Measurements from ENCODE around the gene MANBA. TPM values are rescaled to one million over a fixed set of nuclear protein-coding genes. Genes with fewer than 3 reads are reported as not detected.

Gene MANBA
- total and polyA plus RNA-seq, 2 of the 13 experiments (the other 11 are each of a cell fraction or from before 2014, with no cell fraction given) = 11.7 to 33.3 TPM

DNA sequence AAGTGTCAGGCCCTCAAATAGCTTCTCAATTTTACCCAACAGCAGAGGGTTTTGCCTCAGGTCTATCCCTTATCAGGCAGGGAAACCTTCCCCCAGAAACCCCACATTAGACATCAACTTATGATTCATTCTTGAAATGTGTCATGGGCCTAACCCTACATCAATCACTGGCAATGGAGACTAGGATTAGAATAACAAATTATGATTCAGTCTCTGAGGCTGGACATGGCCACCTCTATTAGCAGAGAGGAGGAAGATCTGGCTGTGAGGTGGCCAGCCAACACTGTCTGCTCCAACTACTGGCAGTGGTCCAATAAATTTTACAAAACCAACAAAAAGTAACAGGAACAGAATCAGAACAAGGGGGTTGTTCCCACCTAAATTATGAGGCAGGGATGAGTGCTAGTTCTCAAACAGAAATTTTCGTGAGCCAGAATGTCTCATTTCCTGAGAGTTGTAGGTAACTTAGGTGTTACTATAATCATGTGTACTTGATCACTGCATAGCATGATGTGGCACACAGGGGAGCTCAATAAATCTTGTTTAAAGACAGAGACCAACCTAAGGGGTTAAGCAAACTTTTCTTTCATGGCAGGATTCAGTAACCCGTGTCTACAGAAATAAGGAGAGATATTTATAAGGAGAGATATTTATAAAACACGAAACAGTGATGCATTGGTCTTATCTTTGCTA lies 132.8 kb downstream of the MANBA start:
- TF ChIP-seq, protein P1, sequence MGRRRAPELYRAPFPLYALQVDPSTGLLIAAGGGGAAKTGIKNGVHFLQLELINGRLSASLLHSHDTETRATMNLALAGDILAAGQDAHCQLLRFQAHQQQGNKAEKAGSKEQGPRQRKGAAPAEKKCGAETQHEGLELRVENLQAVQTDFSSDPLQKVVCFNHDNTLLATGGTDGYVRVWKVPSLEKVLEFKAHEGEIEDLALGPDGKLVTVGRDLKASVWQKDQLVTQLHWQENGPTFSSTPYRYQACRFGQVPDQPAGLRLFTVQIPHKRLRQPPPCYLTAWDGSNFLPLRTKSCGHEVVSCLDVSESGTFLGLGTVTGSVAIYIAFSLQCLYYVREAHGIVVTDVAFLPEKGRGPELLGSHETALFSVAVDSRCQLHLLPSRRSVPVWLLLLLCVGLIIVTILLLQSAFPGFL (CRISPR knock-in tag; IDR thresholded peaks at IDR 0.05) = no peak
- TF ChIP-seq, protein P2, sequence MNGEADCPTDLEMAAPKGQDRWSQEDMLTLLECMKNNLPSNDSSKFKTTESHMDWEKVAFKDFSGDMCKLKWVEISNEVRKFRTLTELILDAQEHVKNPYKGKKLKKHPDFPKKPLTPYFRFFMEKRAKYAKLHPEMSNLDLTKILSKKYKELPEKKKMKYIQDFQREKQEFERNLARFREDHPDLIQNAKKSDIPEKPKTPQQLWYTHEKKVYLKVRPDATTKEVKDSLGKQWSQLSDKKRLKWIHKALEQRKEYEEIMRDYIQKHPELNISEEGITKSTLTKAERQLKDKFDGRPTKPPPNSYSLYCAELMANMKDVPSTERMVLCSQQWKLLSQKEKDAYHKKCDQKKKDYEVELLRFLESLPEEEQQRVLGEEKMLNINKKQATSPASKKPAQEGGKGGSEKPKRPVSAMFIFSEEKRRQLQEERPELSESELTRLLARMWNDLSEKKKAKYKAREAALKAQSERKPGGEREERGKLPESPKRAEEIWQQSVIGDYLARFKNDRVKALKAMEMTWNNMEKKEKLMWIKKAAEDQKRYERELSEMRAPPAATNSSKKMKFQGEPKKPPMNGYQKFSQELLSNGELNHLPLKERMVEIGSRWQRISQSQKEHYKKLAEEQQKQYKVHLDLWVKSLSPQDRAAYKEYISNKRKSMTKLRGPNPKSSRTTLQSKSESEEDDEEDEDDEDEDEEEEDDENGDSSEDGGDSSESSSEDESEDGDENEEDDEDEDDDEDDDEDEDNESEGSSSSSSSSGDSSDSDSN (CRISPR knock-in tag; IDR thresholded peaks at IDR 0.05) = no peak
- TF ChIP-seq ZNF547 (CRISPR knock-in tag; IDR thresholded peaks at IDR 0.05) (no peak), KMT2A (CRISPR knock-in tag; IDR thresholded peaks at IDR 0.05) (no peak), FOSL1 (CRISPR knock-in tag; IDR thresholded peaks at IDR 0.05; ENCODE audit: borderline replicate concordance) (no peak), FIP1L1 (IDR thresholded peaks at IDR 0.05; ENCODE audit: borderline replicate concordance, insufficient read depth, low read depth, low read length) (no peak), DNMT1 (CRISPR knock-in tag; IDR thresholded peaks at IDR 0.05) (no peak), FOXJ3 (CRISPR knock-in tag; IDR thresholded peaks at IDR 0.05; ENCODE audit: borderline replicate concordance) (no peak)
- Histone ChIP-seq H3K79me2 (ENCODE audit: insufficient read depth, low read length) (no peaks in the 10 kb centered on the region), H3K4me3 (replicated peaks in 1 of 3; ENCODE audit: insufficient read depth in 1 of 3, low read depth in 2 of 3, low read length in 3 of 3) (no peak overlapping the region), H3K4me2 (ENCODE audit: low read depth, low read length) (no peak overlapping the region), H3K9me3 (ENCODE audit: low read length) (no peaks in the 10 kb centered on the region), H3K36me3 (replicated peaks in 1 of 2; ENCODE audit: control insufficient read depth in 1 of 2, insufficient read depth in 2 of 2, low read length in 2 of 2) (peaks cover 0 to 6% of the 10 kb centered on the region in 2 experiments; a peak in 1 of 5 replicates), H3K27me3 (ENCODE audit: control insufficient read depth in 1 of 2, insufficient read depth in 2 of 2, low read length in 2 of 2) (no peaks in the 10 kb centered on the region), H3K27ac (ENCODE audit: extremely low read length, insufficient read depth, low read length) (no peak overlapping the region), H3K9ac (ENCODE audit: insufficient read depth, low read depth, low read length) (no peak overlapping the region), H4K20me1 (ENCODE audit: insufficient read depth, low read length) (no peaks in the 10 kb centered on the region), H3K4me1 (ENCODE audit: insufficient read depth, low read length) (peaks cover 32% of the 10 kb centered on the region), H2AFZ (ENCODE audit: low read length) (no peak overlapping the region)
- WGBS (ENCODE audit: low lambda C conversion rate) = 51% methylated on average over 3 of the region's 3 CpGs
- DNase-seq (ENCODE audit: low spot score) (no peak), ATAC-seq (no peak), FAIRE-seq (no peak)
- in situ Hi-C loops (cut with HindIII; ENCODE audit: extremely low pct_ligation_motif_present, low pct_unique_long_range_greater_than_20kb) = no loop called here
- ChIA-PET CTCF (ENCODE audit: low intra/inter-chr PET ratio, low total read pairs) (no interaction called here), POLR2A (no interaction called here)
- intact Hi-C loops (cut with micrococcal nuclease; ENCODE audit: unreplicated experiment) = loop anchor here (10.0 kb wide), 1 partner anchor 87 kb away; no protein-coding TSS in a partner anchor
- no TSS peak for BruUV-seq (replicated peaks)
